GM21381 (cell line): ENCODE data around the gene ANK3.

Experiments used
- ATAC-seq: cut with Tn5 transposase; IDR thresholded peaks from one replicate; pipeline ENCODE4 v1.9.1; 2021; ENCODE audit warnings: mild to moderate bottlenecking, moderate library complexity; ENCODE audit not compliant: unreplicated experiment

Gene ANK3

DNA sequence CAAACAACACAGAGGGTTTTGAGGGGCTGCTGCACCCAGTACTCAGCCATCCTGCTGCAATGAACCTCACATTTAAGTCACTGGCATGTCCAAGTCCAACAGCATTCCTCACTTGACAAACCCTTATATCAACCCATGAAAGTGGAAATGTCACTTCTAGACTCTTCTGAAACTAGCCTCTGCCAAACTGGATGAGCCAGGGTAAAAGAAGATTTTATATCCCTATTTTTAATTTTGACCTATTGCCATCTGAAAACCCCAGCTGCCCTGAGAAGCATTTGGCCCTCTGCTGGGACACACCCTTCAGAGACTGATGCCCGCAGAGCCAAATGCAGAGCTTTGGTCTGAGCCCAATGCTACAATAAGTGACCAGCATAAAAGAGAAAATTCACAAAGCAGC is 201.1 kb downstream of the ANK3 start:
- ATAC-seq = no peak

DNA sequence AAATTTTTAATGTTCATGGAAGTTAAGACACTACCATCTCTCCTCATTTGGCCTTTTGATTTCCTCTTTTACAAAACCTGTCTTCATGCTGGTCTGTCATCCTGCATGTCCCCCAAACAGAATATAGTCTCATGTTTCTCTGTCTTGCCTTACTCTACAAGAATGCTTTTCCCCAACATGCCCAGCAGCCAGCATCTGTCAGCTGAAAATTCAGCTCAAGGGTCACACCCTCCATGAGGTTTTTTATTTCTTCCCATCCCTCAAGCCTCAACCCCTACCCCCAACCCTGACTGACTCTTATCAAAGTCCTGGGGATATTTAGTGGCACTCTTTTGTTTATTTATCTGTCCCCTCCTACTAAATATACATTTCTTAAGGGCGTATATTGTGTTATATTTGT is 202.0 kb downstream of the ANK3 start:
- ATAC-seq = no peak

DNA sequence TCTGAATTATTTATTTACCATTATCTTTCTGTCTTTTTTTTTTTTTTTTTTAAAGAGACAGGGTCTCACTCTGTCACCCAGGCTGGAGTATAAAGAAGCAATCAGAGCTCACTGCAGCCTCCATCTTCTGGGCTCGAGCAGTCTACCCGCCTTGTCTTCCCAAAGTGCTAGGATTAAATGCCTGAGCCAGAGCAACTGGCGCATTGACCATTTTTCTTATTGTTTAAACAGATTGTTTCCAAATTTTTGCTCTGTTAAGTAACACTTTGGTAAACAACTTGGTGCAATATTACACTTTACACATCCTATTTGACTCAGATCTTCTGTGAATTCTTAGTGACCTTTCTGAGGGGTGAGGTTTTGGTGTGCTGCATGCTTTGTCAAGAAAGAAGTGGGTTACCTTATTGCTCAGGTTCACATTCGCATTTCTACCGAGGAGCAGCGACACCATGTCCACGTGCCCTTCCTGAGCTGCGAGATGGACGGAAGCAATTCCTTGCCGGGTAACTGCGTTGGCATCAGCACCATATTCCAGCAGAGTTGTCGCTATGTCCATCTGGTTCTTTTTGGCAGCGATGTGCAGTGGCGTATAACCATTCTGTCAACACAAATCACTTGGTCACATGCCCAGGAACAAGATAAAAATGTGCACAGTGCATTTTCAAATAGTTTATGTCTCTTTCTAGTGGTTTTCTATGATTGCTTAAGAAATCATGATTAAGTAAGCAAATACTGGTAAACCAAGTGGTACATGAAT is 203.2 kb downstream of the ANK3 start:
- no peak for ATAC-seq

DNA sequence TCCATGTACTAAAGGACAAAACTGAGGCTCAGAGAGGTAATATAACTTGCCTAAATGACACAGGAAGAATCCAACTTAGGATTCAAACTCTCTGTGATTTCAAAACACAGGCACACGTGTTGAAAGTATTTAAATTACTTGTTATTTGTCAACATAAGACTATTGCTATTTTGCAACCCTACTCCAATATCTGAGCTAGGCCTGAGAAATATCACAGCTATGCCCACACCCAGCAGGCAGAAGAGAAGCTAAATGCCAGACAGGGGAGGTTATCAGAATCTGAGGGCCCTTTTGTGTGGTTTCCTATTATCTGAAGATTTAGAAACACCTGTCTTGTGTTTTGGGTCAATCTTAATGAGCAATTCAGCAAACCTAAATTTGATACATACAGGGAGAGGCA is 204.3 kb downstream of the ANK3 start:
- ATAC-seq = no peak

DNA sequence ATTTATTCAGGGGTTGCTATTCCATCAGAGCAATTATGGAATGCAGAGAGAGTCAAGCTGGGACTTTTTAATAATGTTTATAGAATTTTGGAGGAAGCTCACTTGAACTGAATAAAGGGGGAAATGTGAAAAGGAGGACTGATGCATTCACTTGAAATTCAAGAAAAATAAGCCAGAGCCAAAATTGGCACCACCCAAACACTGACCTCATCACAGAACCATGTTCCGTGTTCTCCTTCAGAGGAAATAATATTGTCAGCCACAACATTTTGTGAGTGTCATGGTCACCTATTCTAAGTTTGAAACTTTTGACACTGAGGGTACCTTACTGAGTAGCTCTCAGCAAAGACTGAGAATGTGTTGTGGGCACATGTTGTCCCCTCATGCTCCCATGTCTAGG is 207.0 kb downstream of the ANK3 start:
- no peak for ATAC-seq

DNA sequence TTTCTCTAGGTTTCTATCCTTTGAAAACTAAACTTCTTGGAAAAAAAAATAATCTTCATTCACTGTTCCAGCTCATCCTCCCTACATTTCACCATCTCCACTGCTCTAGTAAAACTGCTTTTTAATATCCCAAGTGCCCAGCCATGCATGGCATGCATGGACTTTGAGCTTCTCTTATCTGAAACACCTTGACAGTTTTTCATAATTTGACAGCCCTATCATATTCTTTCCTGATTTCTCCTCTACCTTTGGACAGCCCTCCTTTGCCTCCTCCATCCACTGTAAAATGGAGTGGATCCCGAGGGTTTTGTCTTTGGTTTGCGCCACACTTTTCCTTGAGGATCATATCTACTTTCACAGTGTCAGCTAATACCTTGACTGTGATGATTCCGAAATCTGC is 212.8 kb downstream of the ANK3 start:
- no peak for ATAC-seq

DNA sequence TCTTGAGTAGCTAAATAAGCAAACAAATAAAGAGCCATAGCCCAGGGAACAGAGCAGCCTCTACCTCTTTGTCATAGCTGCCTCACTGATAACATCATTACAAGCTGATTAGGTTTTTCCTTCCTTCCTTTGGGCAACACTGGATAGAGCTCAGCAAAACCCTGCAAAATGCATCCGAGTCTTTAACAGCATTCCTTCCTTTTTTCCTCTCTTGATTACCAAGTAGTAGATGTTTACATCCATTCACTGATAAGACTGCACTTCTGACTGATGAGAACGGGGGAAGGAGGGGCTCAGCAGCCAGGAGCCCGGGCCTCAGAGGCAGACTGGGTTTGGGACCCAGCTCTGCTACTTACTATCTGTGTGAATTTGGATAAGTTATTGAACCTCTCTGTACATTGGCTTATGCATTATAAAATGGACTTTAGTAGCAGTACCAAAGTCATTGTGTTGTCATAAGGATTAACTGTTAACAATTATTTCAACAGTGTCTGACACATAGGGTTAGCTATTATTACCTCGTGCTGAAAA is 214.2 kb downstream of the ANK3 start:
- no peak for ATAC-seq

DNA sequence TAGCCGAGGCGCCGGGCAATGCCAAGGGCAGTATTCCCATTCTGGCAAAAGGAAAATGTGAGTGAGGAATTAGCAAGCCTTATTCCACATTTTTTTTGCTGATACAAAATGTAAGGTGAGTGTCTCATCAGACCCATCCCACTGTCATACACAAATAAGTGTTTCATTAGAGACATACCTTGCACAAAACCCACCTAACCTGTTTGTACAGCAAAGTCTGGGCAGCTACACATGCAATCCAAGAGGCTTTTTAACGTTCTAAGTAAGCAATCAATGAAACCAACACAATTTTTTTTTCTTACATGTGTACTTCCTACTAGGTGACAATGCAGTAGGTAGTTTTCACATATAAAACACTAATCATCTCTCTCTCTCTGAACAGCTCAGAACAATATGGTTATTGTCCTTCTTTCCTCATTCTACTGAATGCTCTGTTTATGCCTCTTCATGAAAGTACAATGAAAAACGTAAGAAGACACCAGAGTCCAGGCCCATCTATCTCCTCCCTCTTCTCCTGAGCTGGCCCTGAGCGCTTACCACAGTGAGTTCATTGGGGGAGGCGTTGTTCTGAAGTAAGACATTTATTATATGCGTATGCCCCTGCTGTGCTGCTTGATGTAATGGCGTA is 217.2 kb downstream of the ANK3 start:
- no peak for ATAC-seq

DNA sequence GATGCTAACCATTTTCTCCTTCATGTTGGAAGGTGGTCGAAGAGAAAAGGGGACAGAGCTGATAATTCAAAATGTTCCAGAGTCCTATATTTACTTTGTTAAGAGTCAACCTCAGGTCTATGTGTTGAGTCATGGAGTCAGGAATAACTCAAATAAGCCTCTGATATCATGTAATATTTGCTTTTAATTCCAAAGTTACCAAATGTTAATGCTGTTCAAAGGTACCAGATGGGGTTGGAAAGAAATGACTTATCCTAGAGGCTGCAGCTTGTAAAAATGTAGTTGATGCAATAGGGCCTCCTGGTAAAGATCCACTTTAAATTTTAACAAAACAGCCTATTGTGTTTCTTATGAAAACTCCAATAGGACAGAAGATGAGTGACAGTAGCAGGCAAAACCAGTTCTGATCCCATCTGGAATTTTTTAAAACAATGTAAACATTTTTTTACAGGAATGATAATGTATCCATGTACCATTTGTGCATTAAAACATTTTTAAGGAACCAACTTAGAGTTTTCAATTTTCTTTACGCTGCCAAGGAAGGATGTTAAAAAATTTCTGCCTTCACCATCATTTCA is 218.2 kb downstream of the ANK3 start:
- no peak for ATAC-seq

DNA sequence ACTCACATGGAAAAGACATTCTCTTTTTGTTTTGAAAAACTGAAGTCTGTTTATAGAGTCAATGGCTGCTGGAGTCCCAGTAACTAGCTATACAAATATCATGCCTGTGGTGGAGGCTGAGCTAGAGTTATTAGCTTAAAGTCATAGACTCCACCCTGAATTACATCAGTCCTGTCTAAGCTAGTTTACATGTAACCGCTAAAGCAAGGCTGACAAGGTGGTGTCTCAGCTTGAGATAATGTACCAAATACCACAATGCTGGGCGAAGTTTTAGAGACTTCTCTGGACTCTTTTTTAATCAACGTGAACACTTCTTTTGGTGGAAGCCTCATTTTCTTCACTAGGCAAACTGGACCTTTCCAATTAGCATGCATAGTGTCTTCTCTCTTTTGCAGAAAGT is 219.4 kb downstream of the ANK3 start:
- ATAC-seq = no peak

DNA sequence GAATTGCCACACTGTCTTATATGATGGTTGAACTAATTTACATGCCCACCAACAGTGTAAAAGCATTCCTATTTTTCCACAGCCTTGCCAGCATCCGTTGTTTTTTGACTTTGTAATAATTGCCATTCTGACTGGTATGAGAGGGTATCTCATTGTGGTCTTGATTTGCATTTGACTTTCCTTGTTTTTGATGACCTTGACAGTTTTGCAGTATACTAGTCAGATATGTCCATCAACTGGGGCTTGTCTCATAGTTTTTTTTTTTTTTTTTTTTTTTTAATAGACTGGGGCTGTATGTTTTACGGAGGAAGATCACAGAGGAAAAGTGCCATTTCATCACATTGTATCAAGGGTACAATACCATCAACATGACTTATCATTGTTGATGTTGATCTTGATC is 220.6 kb downstream of the ANK3 start:
- ATAC-seq = no peak

DNA sequence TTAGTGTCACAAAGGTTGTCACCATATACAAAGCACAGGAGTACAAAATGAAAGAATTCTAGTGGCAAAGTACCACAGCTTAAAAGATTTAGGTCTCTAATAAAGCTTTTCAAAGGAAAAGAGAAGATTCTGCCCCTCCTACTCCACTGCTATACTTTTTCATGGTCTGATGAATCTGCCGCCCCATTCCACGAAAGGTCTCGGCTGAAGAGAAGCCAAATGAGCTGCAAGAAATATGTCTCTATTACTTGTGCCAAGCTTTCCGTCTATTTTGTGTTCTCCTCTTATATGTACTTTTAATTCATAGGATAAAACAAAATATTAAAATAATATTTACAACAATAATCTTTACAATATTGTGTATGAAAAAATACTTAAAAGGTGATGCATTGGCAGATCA is 222.6 kb downstream of the ANK3 start:
- ATAC-seq = no peak

DNA sequence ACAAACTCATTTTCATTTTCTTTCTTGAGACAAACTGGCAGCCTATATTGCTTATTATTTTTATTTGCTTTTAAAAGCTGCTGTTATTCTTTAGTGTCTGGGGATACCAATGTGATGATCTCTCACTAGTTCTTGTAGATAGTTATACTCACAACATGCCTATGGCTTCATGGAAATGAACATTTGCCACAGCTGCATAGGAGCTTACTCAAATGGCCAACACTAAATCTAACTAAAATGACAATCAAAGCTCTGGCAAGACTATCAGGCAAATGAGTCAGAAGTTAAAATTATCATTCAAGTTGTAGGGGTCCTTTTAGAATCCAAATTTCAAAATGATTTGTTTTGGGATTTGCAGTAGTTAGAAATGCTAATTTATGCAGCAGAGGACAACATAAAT is 225.9 kb downstream of the ANK3 start:
- no peak for ATAC-seq

DNA sequence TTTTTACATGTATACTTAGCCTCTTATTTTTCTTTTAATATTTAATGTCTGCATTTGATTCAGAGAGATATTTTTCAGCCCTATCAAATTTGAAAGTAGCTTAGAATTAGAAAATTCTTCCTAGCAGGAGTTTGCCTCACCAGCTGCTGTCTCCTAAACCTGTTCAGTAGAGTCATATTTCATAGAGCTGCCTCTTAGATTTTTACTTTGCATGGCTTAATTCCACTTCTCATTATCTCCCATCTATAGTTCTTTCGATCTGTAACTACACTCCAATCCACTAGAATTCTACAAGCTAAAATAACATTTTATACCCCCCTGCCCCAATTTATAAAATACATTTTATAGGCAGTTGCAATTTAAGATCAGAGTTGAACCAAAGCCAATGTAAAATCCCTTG is 227.0 kb downstream of the ANK3 start:
- no peak for ATAC-seq

DNA sequence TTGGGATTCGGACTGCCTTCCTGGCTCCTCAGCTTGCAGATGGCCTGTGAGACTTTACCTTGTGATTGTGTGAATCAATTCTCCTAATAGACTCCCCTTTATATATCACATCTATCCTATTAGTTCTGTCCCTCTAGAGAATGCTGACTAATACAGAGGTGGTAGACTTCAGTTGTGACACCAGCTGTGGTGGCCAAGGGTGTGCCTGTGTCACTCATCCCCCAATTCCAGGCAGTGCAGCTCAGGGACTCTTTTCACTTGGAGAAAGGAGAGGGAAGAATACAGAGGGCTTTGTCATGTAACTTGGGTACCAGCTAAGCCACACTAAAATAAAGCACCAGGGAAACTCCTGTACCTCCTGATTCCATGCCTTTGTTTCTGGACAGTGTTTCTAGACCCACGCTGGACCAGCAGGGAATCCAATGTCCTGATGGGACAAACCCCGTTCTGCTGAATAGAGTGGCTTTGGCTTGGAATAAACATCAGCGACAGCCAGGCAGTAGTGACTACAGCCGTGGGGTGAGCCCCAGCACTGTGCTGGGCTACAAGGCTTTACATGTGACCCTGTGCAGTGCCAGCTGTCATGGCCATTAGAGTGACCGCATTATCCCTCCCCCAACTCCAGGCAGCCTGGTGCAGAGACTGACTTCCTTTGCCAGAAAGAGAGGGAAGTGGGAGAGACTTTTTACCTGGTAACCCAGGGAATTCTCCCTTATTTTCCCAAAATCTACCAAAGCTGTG is 233.6 kb downstream of the ANK3 start:
- no peak for ATAC-seq

DNA sequence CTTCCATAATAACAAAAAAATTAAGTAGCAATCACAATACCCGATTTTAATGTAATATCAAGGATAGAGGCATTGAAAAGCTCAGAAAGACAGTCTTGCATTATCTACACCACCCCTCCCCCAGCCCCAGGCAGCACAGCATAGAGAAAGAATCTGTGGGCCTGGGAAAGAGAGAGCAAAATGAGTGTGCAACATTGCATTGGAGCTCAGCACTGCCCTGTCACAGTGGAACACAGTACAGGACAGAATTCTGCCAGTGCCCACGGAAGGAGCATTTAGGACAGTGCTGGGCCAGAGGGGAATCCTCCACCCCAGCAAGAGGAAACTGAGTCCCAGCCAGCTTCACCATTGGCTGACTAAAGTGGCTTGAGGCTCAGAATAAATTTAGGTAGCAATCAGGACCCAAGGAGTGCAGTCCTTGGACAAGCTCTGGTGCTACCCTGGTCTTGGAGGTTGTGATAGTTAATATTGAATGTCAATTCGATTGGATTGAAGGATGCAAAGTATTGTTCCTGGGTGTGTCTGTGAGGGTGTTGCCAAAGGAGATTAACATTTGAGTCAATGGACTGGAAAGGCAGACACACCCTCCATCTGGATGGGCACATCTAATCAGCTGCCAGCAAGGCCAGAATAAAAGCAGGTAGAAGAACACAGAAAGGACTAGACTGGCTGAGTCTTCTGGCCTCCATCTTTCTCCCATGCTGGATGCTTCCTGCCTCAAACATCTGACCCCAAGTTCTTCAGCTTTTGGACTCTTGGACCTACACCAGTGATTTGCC is 234.4 kb downstream of the ANK3 start:
- ATAC-seq = no peak

DNA sequence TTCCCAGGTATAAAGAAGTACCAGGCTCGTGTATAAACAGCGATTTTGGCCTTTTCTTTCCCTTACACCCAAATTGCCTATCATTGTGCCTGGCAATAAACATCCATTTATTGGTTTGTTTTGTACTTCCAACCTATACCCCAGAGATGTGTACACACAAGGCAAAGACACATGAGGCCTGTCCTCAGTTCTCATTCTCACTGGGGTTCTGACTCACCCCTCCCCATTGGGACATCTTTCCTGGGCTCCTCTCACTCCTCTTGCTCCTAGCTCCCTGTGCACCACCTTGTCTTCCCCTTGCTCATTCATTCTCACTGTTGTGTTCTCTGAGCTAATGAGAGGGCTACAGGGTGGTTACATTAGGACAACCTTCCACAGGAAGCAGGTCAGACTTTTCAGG is 240.7 kb downstream of the ANK3 start:
- no peak for ATAC-seq

DNA sequence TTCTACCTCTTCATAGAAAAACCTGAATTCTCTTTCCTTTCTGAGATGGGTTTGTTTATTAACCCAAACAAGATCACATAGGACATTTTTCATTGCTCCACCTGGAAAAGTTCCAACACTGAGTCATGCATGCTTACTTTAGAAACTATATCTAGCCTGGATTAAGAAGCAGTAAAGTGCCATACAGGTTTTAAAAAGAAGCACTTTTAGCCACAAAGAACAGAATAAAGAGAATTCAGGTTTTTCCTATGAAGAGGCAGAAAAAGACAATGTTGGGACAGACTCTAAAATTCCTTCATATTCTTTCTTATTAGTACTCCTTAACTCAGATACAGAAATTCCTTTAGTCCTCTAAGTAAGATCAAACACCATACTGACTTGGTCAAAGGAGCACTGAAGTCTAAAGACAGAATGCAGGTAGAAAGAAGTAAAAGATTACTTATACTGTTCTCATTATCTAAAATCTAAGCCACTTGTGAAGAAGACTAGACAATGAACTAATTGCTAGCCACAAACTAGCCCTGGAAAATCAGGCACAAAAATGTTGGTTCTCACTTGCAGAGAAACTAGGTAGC is 241.3 kb downstream of the ANK3 start:
- ATAC-seq = no peak

DNA sequence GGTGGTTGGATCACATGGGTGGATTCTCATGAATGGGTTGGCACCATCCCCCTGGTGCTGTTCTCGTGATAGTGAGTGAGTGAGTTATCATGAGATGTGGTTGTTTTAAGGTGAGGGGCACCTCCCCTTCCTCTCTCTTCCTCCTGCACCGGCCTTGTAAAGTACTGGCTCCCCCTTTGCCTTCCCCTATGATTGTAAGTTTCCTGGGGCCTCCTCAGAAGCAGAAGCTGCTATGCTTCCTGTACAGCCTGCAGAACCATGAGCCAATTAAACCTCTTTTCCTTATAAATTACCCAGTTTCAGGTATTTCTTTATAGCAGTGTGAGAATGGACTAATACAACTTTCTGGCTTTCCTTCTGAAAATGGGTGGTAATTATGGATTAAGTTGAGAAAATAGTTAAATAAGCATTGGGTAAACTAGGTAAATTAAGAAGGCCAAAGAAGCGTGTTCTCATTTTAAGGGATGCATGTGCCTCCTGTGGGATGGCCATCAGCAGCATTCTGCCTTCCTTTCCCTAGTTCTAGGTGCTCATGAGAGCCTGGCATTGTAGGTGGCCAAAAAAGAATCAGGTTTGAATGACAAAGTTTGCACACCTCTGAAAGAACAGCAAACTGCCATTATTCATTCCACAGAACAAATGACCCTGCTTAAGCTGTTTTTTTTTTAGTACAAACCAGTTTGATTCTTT is 242.0 kb downstream of the ANK3 start:
- no peak for ATAC-seq

DNA sequence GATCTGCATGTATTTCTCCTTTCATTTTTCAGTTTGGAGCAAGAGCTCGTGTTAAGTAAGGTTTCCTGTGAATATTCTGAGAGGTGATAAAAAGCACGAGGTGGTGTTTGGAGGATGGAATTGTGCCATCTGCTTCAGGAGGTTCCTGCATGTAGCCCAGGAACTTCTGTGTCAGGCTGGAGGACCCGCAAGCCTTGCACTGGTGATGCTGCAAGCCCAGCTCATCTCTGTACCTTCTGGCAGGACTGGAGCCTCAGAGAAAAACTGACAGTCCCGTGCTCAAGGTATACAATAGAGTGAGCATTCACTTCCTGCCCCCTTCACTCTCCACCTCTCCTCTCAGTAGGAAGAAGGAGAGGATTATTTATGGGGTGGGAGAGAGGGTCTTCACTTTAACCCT is 242.7 kb downstream of the ANK3 start:
- no peak for ATAC-seq
